GM10248 (cell line): ENCODE measurements around the gene ZSWIM5.

Source experiments
- CTCF ChIA-PET: fragments of 300-600 bp; sonication (Branson Sonifier 250); formaldehyde crosslinking; extraction: SDS; loops from one replicate; lab custom pipeline; 2021; ENCODE audit warnings: antibody characterized with exemption; lab: Yijun Ruan, JAX
- POLR2A ChIA-PET: fragments of 350-650 bp; sonication (Branson Sonifier 250); formaldehyde crosslinking; extraction: SDS; loops from one replicate; lab custom pipeline; 2020; ENCODE audit warnings: antibody characterized with exemption; lab: Yijun Ruan, JAX
- DNase-seq: peaks from one replicate; pipeline ENCODE4 v3.0.0; 2012; ENCODE audit errors: extremely low spot score
- CTCF ChIP-seq: IDR thresholded peaks from 2 replicates; pipeline ENCODE4 v1.5.1; 2012; ENCODE audit warnings: mild to moderate bottlenecking, low read depth; ENCODE audit errors: extremely low read depth, missing control alignments, control extremely low read depth

ZSWIM5 gene

GRCh38 chr1:44976252-44976651 is 230.2 kb downstream of the ZSWIM5 start:
- CTCF ChIA-PET = no interaction called here
- POLR2A ChIA-PET = no interaction called here
- no peak for TF ChIP-seq CTCF
- DNase-seq = no peak

- ChIA-PET POLR2A (interaction anchor here (0.7 kb wide), 1 partner anchor 174 kb away, joined by 4 read pairs; no protein-coding TSS in a partner anchor), CTCF (no interaction called here)
- DNase-seq = no peak
- no peak for TF ChIP-seq CTCF
Measured at GRCh38 chr1:44973645-44974044, 232.8 kb downstream of the ZSWIM5 start.

- TF ChIP-seq CTCF = no peak
- ChIA-PET POLR2A (no interaction called here), CTCF (interaction anchor here (1.1 to 1.5 kb wide), 4 partner anchors 9 to 330 kb away, joined by 3 read pairs; no protein-coding TSS in a partner anchor)
- no peak for DNase-seq
Measured at GRCh38 chr1:44970317-44970716, 236.1 kb downstream of the ZSWIM5 start.
